GM12864 (cell line): ENCODE results near the gene ZNF98.

Experiments
- DNase-seq: peaks from one replicate; pipeline ENCODE4 v3.0.0-alpha.2; 2011; ENCODE audit warnings: low read depth
- H3K4me3 ChIP-seq: 2 replicates; pipeline ENCODE4 v1.5.1; 2011; ENCODE audit warnings: mild to moderate bottlenecking, low read depth, low read length, control low read depth
- CTCF ChIP-seq: IDR thresholded peaks from 2 replicates; pipeline ENCODE4 v1.5.1; 2011; ENCODE audit warnings: low read depth, mild to moderate bottlenecking, moderate library complexity, low read length, control low read depth, inconsistent platforms; ENCODE audit errors: missing control alignments

ZNF98 gene

GRCh38 chr19:22422211-22422610 is at the start of gene ZNF98:
Gene ZNF98 (minus strand): TSS chr19:22422346. CDS start chr19:22422224, 122 bp downstream.
- no peak for DNase-seq
- no peak for TF ChIP-seq CTCF
- no peak within 1 kb of the TSS for H3K4me3 ChIP-seq

- no peak for DNase-seq
- no peak overlapping the region for H3K4me3 ChIP-seq
- TF ChIP-seq CTCF: no peak
Observed at GRCh38 chr19:22446605-22447004, 24.5 kb upstream of the ZNF98 start.

GRCh38 chr19:22438011-22438410 is 15.9 kb upstream of the ZNF98 start:
- no peak for DNase-seq
- no peak for TF ChIP-seq CTCF
- no peak overlapping the region for H3K4me3 ChIP-seq

- no peak overlapping the region for H3K4me3 ChIP-seq
- no peak for TF ChIP-seq CTCF
- no peak for DNase-seq
Observed at GRCh38 chr19:22427960-22428913, 6.1 kb upstream of the ZNF98 start.

- TF ChIP-seq CTCF: no peak
- no peak for DNase-seq
- no peak overlapping the region for H3K4me3 ChIP-seq
Observed at GRCh38 chr19:22427547-22427946, 5.4 kb upstream of the ZNF98 start.

GRCh38 chr19:22426901-22427300 is 4.8 kb upstream of the ZNF98 start:
- H3K4me3 ChIP-seq: no peak overlapping the region
- no peak for DNase-seq
- no peak for TF ChIP-seq CTCF

- no peak for TF ChIP-seq CTCF
- DNase-seq: no peak
- no peak overlapping the region for H3K4me3 ChIP-seq
Observed at GRCh38 chr19:22421797-22422196, 349 bp downstream of the ZNF98 start.
